HCT116 (cell line): ENCODE data around the gene MSANTD3. TPM values are rescaled to one million over a fixed set of nuclear protein-coding genes. Genes with fewer than 3 reads are reported as not detected.
A peak's percentile ranks its signal among the peaks of the same experiment; 100 is the strongest.

Experiments
- ATAC-seq: fragments of 200-7000 bp; cut with Tn5 transposase; 2 replicates; pipeline ENCODE4 v1.9.1; 2020; ENCODE audit warnings: mild to moderate bottlenecking, moderate library complexity
- BruUV-seq: library from RNA; stranded (reverse); fragments of 400-500 nt; replicated peaks from 2 replicates; lab custom pipeline; 2021; lab: Mats Ljungman, UMichigan
- CTCF ChIA-PET: fragments of 300-600 bp; sonication (Branson Sonifier 250); formaldehyde crosslinking; loops from one replicate; lab custom pipeline; 2021; ENCODE audit warnings: antibody characterized with exemption; lab: Charles Lee
- POLR2A ChIA-PET: fragments of 300-600, 350-600 bp; sonication (Branson Sonifier 250); formaldehyde crosslinking; loops from one replicate; lab custom pipeline; 2021; ENCODE audit warnings: antibody characterized with exemption; lab: Charles Lee
- RAD21 ChIA-PET, 2 experiments: fragments of 300-600 bp; sonication (Branson Sonifier 250); formaldehyde crosslinking; loops; one replicate each; lab custom pipeline; 2023; ENCODE audit warnings: low total read pairs in 2 of 2; ENCODE audit not compliant: uncharacterized antibody in 2 of 2, unreplicated experiment in 2 of 2, low non-redundant PET in 1 of 2; lab: Charles Lee
- DNase-seq: peaks from one replicate; pipeline ENCODE4 v3.0.0-alpha.2; 2010; ENCODE audit warnings: low read depth, low spot score
- H2AFZ ChIP-seq: fragments of 200-600 bp; shearing (Covaris generic), sonication (generic); 2 replicates; pipeline ENCODE4 v1.6.1; 2017; ENCODE audit warnings: low read depth, mixed run types, mixed read lengths, antibody characterized with exemption, low read length; ENCODE audit not compliant: poor library complexity, severe bottlenecking
- H3K27ac ChIP-seq: 2 replicates; pipeline ENCODE4 v1.5.1; 2012; ENCODE audit warnings: low read depth, low read length
- H3K27me3 ChIP-seq: fragments of 200-600 bp; sonication (generic); 2 replicates; pipeline ENCODE4 v1.6.1; 2016; ENCODE audit warnings: mixed run types, low read length, mixed read lengths; ENCODE audit not compliant: insufficient read depth
- H3K36me3 ChIP-seq, 2 experiments: fragments of 200-500 bp in 1 of 2; fragments of 200-600 bp in 1 of 2; sonication (Bioruptor generic) in 1 of 2; sonication (generic) in 1 of 2; 2 replicates each; pipeline versions ENCODE4 v1.5.1 to v1.6.1; 2014 to 2016; ENCODE audit warnings: low read length in 2 of 2, inconsistent platforms in 1 of 2, mixed read lengths in 1 of 2, mixed run types in 1 of 2; ENCODE audit not compliant: insufficient read depth in 2 of 2, control insufficient read depth in 1 of 2
- H3K4me1 ChIP-seq, 2 experiments: fragments of 200-600 bp in 1 of 2; sonication (generic) in 1 of 2; 2 replicates each; pipeline versions ENCODE4 v1.5.1 to v1.6.1; 2012 to 2017; ENCODE audit warnings: low read length in 2 of 2, inconsistent platforms in 1 of 2, mild to moderate bottlenecking in 1 of 2, mixed read lengths in 1 of 2, mixed run types in 1 of 2, moderate library complexity in 1 of 2; ENCODE audit not compliant: insufficient read depth in 2 of 2, control insufficient read depth in 1 of 2
- H3K4me2 ChIP-seq: fragments of 200-600 bp; sonication (generic); 2 replicates; pipeline ENCODE4 v1.6.1; 2017; ENCODE audit warnings: mixed run types, low read length, mixed read lengths
- H3K4me3 ChIP-seq, 2 experiments: fragments of 200-600 bp in 1 of 2; sonication (generic) in 1 of 2; replicated peaks in 1 of 2; 2 replicates each; pipeline ENCODE4 v1.5.1; 2011 to 2016; ENCODE audit warnings: low read length in 2 of 2, control low read depth in 1 of 2, low read depth in 1 of 2, mild to moderate bottlenecking in 1 of 2, mixed read lengths in 1 of 2, mixed run types in 1 of 2
- H3K79me2 ChIP-seq: fragments of 200-600 bp; sonication (generic); 2 replicates; pipeline ENCODE4 v1.6.1; 2017; ENCODE audit warnings: mild to moderate bottlenecking, mixed run types, low read length, moderate library complexity, mixed read lengths; ENCODE audit not compliant: insufficient read depth
- H3K9ac ChIP-seq: fragments of 200-600 bp; sonication (generic); 2 replicates; pipeline ENCODE4 v1.6.1; 2016; ENCODE audit warnings: low read length, mixed read lengths
- H3K9me2 ChIP-seq: fragments of 200-600 bp; sonication (generic), shearing (Covaris generic); 2 replicates; pipeline ENCODE4 v1.6.1; 2017; ENCODE audit warnings: mixed run types, mild to moderate bottlenecking, moderate library complexity; ENCODE audit not compliant: insufficient read depth
- H3K9me3 ChIP-seq, 2 experiments: fragments of 200-500 bp in 1 of 2; fragments of 200-600 bp in 1 of 2; sonication (Bioruptor generic) in 1 of 2; sonication (generic) in 1 of 2; 2 replicates each; pipeline ENCODE4 v1.6.1; 2014 to 2017; ENCODE audit warnings: low read length in 2 of 2, mixed read lengths in 2 of 2, inconsistent platforms in 1 of 2, low read depth in 1 of 2, mild to moderate bottlenecking in 1 of 2, mixed run types in 1 of 2, moderate library complexity in 1 of 2; ENCODE audit not compliant: control insufficient read depth in 1 of 2, insufficient read depth in 1 of 2
- H4K20me1 ChIP-seq: fragments of 200-600 bp; sonication (generic), shearing (Covaris generic); 2 replicates; pipeline ENCODE4 v1.6.1; 2017; ENCODE audit warnings: mixed run types, mild to moderate bottlenecking, moderate library complexity; ENCODE audit not compliant: insufficient read depth
- ATF3 ChIP-seq: IDR thresholded peaks from 2 replicates; pipeline ENCODE4 v1.6.1; 2012
- CBX3 ChIP-seq: IDR thresholded peaks from 2 replicates; pipeline ENCODE4 v1.6.1; 2012; ENCODE audit warnings: low read depth
- CEBPB ChIP-seq: IDR thresholded peaks from 2 replicates; pipeline ENCODE4 v1.6.1; 2012; ENCODE audit warnings: low read depth
- EZH2phosphoT487 ChIP-seq: fragments of 200-600 bp; IDR thresholded peaks from 2 replicates; pipeline ENCODE4 v1.6.1; 2018; ENCODE audit warnings: antibody characterized with exemption, borderline replicate concordance
- FOSL1 ChIP-seq: IDR thresholded peaks from 2 replicates; pipeline ENCODE4 v1.6.1; 2012; ENCODE audit warnings: low read depth
- JUND ChIP-seq: IDR thresholded peaks from 2 replicates; pipeline ENCODE4 v1.6.1; 2012
- MAX ChIP-seq: IDR thresholded peaks from 2 replicates; pipeline ENCODE4 v1.6.1; 2012
- POLR2AphosphoS5 ChIP-seq: IDR thresholded peaks from 2 replicates; pipeline ENCODE4 v1.6.1; 2011; ENCODE audit warnings: mild to moderate bottlenecking, low read depth, low read length, moderate library complexity
- SIN3A ChIP-seq: IDR thresholded peaks from 2 replicates; pipeline ENCODE4 v1.6.1; 2012; ENCODE audit warnings: low read depth
- SP1 ChIP-seq: IDR thresholded peaks from 2 replicates; pipeline ENCODE4 v1.6.1; 2012; ENCODE audit warnings: low read depth
- SRF ChIP-seq: IDR thresholded peaks from 2 replicates; pipeline ENCODE4 v1.6.1; 2012; ENCODE audit warnings: low read depth
- TCF7L2 ChIP-seq: IDR thresholded peaks from 2 replicates; pipeline ENCODE4 v1.7.0; 2011; ENCODE audit warnings: borderline replicate concordance, inconsistent platforms; ENCODE audit not compliant: insufficient read depth, insufficient read length; ENCODE audit errors: extremely low read depth
- YY1 ChIP-seq: IDR thresholded peaks from 2 replicates; pipeline ENCODE4 v1.6.1; 2011; ENCODE audit warnings: low read length, low read depth, moderate library complexity, mild to moderate bottlenecking; ENCODE audit not compliant: insufficient replicate concordance; ENCODE audit errors: extremely low read depth
- ZFX ChIP-seq: fragments of 450-650 bp; IDR thresholded peaks from 2 replicates; pipeline ENCODE4 v1.6.1; 2017
- ZNF274 ChIP-seq: fragments of 200-500 bp; sonication (Bioruptor generic); IDR thresholded peaks from 2 replicates; pipeline ENCODE4 v1.6.1; 2014; ENCODE audit warnings: mild to moderate bottlenecking, low read depth, low read length, inconsistent platforms
- intact Hi-C: fragments of 100-400 bp; cut with micrococcal nuclease; formaldehyde crosslinking; loops from 2 replicates; pipeline ENCODE4 v1.10.0; 2022
- total RNA-seq: library from RNA; stranded (reverse); gene quantifications from one replicate; pipeline ENCODE4 v1.2.1, GENCODE V29; 2021; ENCODE audit not compliant: unreplicated experiment

Gene MSANTD3
- total RNA-seq, 1 experiment from 2014 or later: 31.3 TPM

GRCh38 chr9:100428871-100429654, 2.1 kb downstream of the MSANTD3 start:
- intact Hi-C loops: no loop called here
- RAD21 ChIA-PET: no interaction called here
- Histone ChIP-seq H3K27ac (peak overlapping the region; percentile 67), H3K4me3 (peak overlapping the region; percentile 51 to 63), H3K27me3 (no peaks in the 10 kb centered on the region), H3K9me2 (no peaks in the 10 kb centered on the region), H3K9me3 (no peaks in the 10 kb centered on the region), H4K20me1 (no peaks in the 10 kb centered on the region), H3K4me1 (peaks cover 33 to 44% of the 10 kb centered on the region in 2 experiments), H3K9ac (peak overlapping the region; percentile 78), H2AFZ (no peak overlapping the region), H3K36me3 (no peaks in the 10 kb centered on the region), H3K79me2 (peaks cover 60% of the 10 kb centered on the region), H3K4me2 (peak overlapping the region; percentile 66)
- no TSS peak for BruUV-seq
- ATAC-seq (peak; percentile 55), DNase-seq (peak; percentile 83)
- POLR2A ChIA-PET: interaction anchor here (1.3 kb wide), 1 partner anchor 13 kb away, joined by 3 read pairs; no protein-coding TSS in a partner anchor
- peak; percentile 92 for TF ChIP-seq SP1
- TF ChIP-seq MAX: peak; percentile 77
- no peak for TF ChIP-seq ZFX
- no peak for TF ChIP-seq ZNF274
- no peak for TF ChIP-seq EZH2phosphoT487
- peak; percentile 70 for TF ChIP-seq CBX3
- TF ChIP-seq SIN3A: peak; percentile 83; the same call in 1 of the 2 replicates
- peak; percentile 98 for TF ChIP-seq JUND
- TF ChIP-seq ATF3: peak; percentile 80; the same call in 1 of the 2 replicates
- TF ChIP-seq POLR2AphosphoS5: peak; percentile 55
- peak; percentile 68; the same call in 1 of the 2 replicates for TF ChIP-seq SRF
- TF ChIP-seq YY1: peak; percentile 70
- no peak for TF ChIP-seq TCF7L2
- peak; percentile 69 for TF ChIP-seq CEBPB
- peak; percentile 99 for TF ChIP-seq FOSL1
- CTCF ChIA-PET: no interaction called here
